Measurements from ENCODE around the gene PTPRCAP. TPM values are rescaled to one million over a fixed set of nuclear protein-coding genes. Genes with fewer than 3 reads are reported as not detected.

Gene PTPRCAP
- polyA plus RNA-seq, 1 donor from 2014 or later = 3.4 TPM

DNA sequence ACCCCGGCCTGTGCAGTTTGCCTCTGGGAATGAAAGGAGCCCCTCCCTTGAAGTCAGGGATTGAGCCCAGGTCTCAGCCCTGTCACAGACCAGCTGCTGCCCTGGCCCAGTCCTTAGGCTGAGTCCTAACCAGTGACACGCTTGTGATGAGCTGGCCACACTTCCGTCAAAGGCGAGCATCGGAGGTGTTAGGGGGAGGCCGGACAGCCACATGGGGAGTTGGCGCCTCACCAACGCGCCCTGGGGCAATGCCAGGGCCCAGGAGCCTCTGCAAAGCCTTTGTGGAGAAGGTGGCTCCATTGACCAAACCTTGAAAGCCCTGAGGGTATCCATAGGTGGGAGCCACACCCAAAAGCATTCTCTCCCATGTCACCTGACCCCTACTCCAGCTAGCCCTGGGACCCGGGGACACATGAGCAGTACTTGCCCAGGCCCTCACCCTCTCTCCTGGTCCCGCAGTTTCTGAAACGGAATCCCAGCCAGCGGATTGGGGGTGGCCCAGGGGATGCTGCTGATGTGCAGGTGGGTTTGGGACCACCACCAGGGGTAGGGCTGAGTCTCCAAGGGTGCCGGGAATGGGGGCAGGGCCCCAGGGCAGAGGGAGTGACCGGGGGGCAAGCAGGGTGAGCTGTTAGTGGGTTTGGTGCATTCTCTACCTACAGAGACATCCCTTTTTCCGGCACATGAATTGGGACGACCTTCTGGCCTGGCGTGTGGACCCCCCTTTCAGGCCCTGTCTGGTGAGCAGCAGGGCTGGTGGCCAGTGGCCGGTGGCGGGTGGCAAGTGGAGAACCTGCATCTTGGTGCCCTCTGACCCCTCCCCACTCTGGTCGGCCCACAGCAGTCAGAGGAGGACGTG, 3.7 kb downstream of the PTPRCAP start:
- no peaks in the 10 kb centered on the region for H3K27me3 ChIP-seq (ENCODE audit: insufficient read depth, low read depth, low read length)
- no peaks in the 10 kb centered on the region for H3F3A ChIP-seq (ENCODE audit: insufficient read depth, low read length, poor library complexity, severe bottlenecking)
- no peaks in the 10 kb centered on the region for H3K9me2 ChIP-seq (ENCODE audit: insufficient read depth, low read length)
- no peak overlapping the region for H3K9ac ChIP-seq (ENCODE audit: low read length)
- H3K79me2 ChIP-seq (replicated peaks; ENCODE audit: insufficient read depth, low read length) = peaks cover 6% of the 10 kb centered on the region
- no peaks in the 10 kb centered on the region for H4K20me1 ChIP-seq (ENCODE audit: insufficient read depth)
- H3K4me2 ChIP-seq (ENCODE audit: low read length) = no peak overlapping the region
- no peaks in the 10 kb centered on the region for H3K9me3 ChIP-seq (ENCODE audit: low read length)
- no peak overlapping the region for H2AFZ ChIP-seq (ENCODE audit: low read depth, low read length)
- H3K4me3 ChIP-seq (ENCODE audit: low read length) = no peak overlapping the region
- H3K27ac ChIP-seq (ENCODE audit: low read length) = no peak overlapping the region
- TF ChIP-seq, protein P1, sequence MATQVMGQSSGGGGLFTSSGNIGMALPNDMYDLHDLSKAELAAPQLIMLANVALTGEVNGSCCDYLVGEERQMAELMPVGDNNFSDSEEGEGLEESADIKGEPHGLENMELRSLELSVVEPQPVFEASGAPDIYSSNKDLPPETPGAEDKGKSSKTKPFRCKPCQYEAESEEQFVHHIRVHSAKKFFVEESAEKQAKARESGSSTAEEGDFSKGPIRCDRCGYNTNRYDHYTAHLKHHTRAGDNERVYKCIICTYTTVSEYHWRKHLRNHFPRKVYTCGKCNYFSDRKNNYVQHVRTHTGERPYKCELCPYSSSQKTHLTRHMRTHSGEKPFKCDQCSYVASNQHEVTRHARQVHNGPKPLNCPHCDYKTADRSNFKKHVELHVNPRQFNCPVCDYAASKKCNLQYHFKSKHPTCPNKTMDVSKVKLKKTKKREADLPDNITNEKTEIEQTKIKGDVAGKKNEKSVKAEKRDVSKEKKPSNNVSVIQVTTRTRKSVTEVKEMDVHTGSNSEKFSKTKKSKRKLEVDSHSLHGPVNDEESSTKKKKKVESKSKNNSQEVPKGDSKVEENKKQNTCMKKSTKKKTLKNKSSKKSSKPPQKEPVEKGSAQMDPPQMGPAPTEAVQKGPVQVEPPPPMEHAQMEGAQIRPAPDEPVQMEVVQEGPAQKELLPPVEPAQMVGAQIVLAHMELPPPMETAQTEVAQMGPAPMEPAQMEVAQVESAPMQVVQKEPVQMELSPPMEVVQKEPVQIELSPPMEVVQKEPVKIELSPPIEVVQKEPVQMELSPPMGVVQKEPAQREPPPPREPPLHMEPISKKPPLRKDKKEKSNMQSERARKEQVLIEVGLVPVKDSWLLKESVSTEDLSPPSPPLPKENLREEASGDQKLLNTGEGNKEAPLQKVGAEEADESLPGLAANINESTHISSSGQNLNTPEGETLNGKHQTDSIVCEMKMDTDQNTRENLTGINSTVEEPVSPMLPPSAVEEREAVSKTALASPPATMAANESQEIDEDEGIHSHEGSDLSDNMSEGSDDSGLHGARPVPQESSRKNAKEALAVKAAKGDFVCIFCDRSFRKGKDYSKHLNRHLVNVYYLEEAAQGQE (IDR thresholded peaks at IDR 0.05; ENCODE audit: borderline replicate concordance) = no peak
- TF ChIP-seq POLR2AphosphoS5 (IDR thresholded peaks at IDR 0.05) = no peak
- no peak for TF ChIP-seq EZH2 (IDR thresholded peaks at IDR 0.05; ENCODE audit: borderline replicate concordance, insufficient read depth, low read length, poor library complexity, severe bottlenecking)
- TF ChIP-seq EP300 (conservative IDR thresholded peaks at IDR 0.05; ENCODE audit: poor library complexity, severe bottlenecking) = no peak
- TF ChIP-seq CTCF (IDR thresholded peaks at IDR 0.05; ENCODE audit: poor library complexity, severe bottlenecking) = no peak
- no peak for TF ChIP-seq RAD21 (conservative IDR thresholded peaks at IDR 0.05)
- no peak for TF ChIP-seq MXI1 (conservative IDR thresholded peaks at IDR 0.05; ENCODE audit: poor library complexity, severe bottlenecking)
- TF ChIP-seq SMC3 (conservative IDR thresholded peaks at IDR 0.05; ENCODE audit: poor library complexity) = no peak
- no peak for TF ChIP-seq TAF1 (IDR thresholded peaks at IDR 0.05; ENCODE audit: low read depth)
- H3K36me3 ChIP-seq (ENCODE audit: insufficient read depth, low read length) = no peaks in the 10 kb centered on the region

GRCh38 chr11:67432655-67433349, 4.7 kb downstream of the PTPRCAP start:
- Histone ChIP-seq H3K27me3 (ENCODE audit: insufficient read depth, low read depth, low read length) (no peaks in the 10 kb centered on the region), H2AFZ (ENCODE audit: low read depth, low read length) (no peak overlapping the region), H3K79me2 (replicated peaks; ENCODE audit: insufficient read depth, low read length) (peaks cover 9% of the 10 kb centered on the region), H3K9ac (ENCODE audit: low read length) (no peak overlapping the region), H3K36me3 (ENCODE audit: insufficient read depth, low read length) (no peaks in the 10 kb centered on the region), H3K4me3 (ENCODE audit: low read length) (no peak overlapping the region), H3K9me3 (ENCODE audit: low read length) (no peaks in the 10 kb centered on the region), H3K4me2 (ENCODE audit: low read length) (no peak overlapping the region), H3K27ac (ENCODE audit: low read length) (no peak overlapping the region), H3F3A (ENCODE audit: insufficient read depth, low read length, poor library complexity, severe bottlenecking) (no peaks in the 10 kb centered on the region), H3K9me2 (ENCODE audit: insufficient read depth, low read length) (no peaks in the 10 kb centered on the region), H4K20me1 (ENCODE audit: insufficient read depth) (no peaks in the 10 kb centered on the region)
- TF ChIP-seq, protein P1 (IDR thresholded peaks at IDR 0.05; ENCODE audit: borderline replicate concordance) = no peak
- no peak for TF ChIP-seq EP300 (conservative IDR thresholded peaks at IDR 0.05; ENCODE audit: poor library complexity, severe bottlenecking)
- TF ChIP-seq CTCF (IDR thresholded peaks at IDR 0.05; ENCODE audit: poor library complexity, severe bottlenecking) = no peak
- no peak for TF ChIP-seq POLR2AphosphoS5 (IDR thresholded peaks at IDR 0.05)
- no peak for TF ChIP-seq RAD21 (conservative IDR thresholded peaks at IDR 0.05)
- no peak for TF ChIP-seq SMC3 (conservative IDR thresholded peaks at IDR 0.05; ENCODE audit: poor library complexity)
- TF ChIP-seq TAF1 (IDR thresholded peaks at IDR 0.05; ENCODE audit: low read depth) = no peak
- TF ChIP-seq EZH2 (IDR thresholded peaks at IDR 0.05; ENCODE audit: borderline replicate concordance, insufficient read depth, low read length, poor library complexity, severe bottlenecking) = no peak
- no peak for TF ChIP-seq MXI1 (conservative IDR thresholded peaks at IDR 0.05; ENCODE audit: poor library complexity, severe bottlenecking)

All from neural cell (in vitro differentiated cells).